Peyer's patch (tissue), 4 donors: ENCODE measurements around the gene BICD1. TPM values are rescaled to one million over a fixed set of nuclear protein-coding genes. Genes with fewer than 3 reads are reported as not detected.

Experiments
- DNase-seq, 3 donors: peaks; one replicate each; pipeline ENCODE4 v3.0.0-alpha.2; 2017 to 2019
- H3K27ac ChIP-seq, 4 donors: fragments of 200-600 bp; sonication (generic); one replicate each; pipeline ENCODE4 v1.5.1; 2016 to 2019
- H3K27me3 ChIP-seq, 2 donors: fragments of 200-600 bp; sonication (generic); one replicate each; pipeline ENCODE4 v1.5.1; 2019
- H3K36me3 ChIP-seq, 3 donors: fragments of 200-600 bp; sonication (generic); one replicate each; pipeline ENCODE4 v1.5.1; 2016 to 2019
- H3K4me1 ChIP-seq, 4 donors: fragments of 200-600 bp; sonication (generic); one replicate each; pipeline ENCODE4 v1.5.1; 2016 to 2019
- H3K4me3 ChIP-seq, 4 donors: fragments of 200-600 bp; sonication (generic); 1 replicate in 3 of 4; 2 replicates in 1 of 4; pipeline ENCODE4 v1.5.1; 2016 to 2019; ENCODE audit warnings: mild to moderate bottlenecking in 1 of 4
- H3K9me3 ChIP-seq, 4 donors: fragments of 200-600 bp; sonication (generic); one replicate each; pipeline ENCODE4 v1.5.1; 2016 to 2019; ENCODE audit warnings: mild to moderate bottlenecking in 1 of 4
- POLR2A ChIP-seq, 2 donors: fragments of 450-650 bp; IDR thresholded peaks; one replicate each; pipeline ENCODE4 v1.5.1; 2017; ENCODE audit warnings: antibody characterized with exemption in 2 of 2, mild to moderate bottlenecking in 2 of 2, moderate library complexity in 2 of 2
- total RNA-seq, 4 donors: library from RNA; depleted of rRNA; stranded (reverse); fragments of >200 nt; gene quantifications; one replicate each; pipeline ENCODE4 v1.1.0, GENCODE V29; 2016
- TF ChIP-seq, protein P1 (sequence below), 6 experiments: fragments of 450-650 bp in 4 of 6; fragments of 200-600 bp in 2 of 6; sonication (generic) in 1 of 6; IDR thresholded peaks; one replicate each; pipeline ENCODE4 v1.5.1; 2017 to 2019; ENCODE audit warnings: antibody characterized with exemption in 6 of 6, mild to moderate bottlenecking in 3 of 6, moderate library complexity in 1 of 6

BICD1 gene
- total RNA-seq, 4 donors from 2014 or later: 3.5 to 39.6 (median 10.5) TPM

DNA sequence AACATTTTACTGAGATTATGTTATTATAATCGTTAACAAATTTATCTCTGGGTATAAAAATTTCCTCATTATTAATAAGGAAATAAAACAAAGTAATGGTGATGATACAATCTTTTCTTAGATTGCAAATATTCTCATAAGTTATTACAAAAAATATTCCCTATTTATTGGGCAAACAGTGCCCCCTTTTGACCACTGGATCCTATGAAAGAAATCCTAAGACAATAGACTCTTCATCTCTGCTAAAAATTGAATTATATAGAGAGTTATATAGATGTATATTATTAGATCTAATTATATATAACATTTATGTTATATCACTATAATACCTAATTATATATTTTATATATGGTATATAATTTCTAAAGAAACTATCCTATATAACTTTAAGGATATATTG, 198.5 kb downstream of the BICD1 start:
- H3K4me1 ChIP-seq: no peaks in the 10 kb centered on the region
- H3K9me3 ChIP-seq: no peaks in the 10 kb centered on the region
- no peak overlapping the region for H3K27ac ChIP-seq
- H3K27me3 ChIP-seq: no peaks in the 10 kb centered on the region
- TF ChIP-seq, protein P1, sequence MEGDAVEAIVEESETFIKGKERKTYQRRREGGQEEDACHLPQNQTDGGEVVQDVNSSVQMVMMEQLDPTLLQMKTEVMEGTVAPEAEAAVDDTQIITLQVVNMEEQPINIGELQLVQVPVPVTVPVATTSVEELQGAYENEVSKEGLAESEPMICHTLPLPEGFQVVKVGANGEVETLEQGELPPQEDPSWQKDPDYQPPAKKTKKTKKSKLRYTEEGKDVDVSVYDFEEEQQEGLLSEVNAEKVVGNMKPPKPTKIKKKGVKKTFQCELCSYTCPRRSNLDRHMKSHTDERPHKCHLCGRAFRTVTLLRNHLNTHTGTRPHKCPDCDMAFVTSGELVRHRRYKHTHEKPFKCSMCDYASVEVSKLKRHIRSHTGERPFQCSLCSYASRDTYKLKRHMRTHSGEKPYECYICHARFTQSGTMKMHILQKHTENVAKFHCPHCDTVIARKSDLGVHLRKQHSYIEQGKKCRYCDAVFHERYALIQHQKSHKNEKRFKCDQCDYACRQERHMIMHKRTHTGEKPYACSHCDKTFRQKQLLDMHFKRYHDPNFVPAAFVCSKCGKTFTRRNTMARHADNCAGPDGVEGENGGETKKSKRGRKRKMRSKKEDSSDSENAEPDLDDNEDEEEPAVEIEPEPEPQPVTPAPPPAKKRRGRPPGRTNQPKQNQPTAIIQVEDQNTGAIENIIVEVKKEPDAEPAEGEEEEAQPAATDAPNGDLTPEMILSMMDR (IDR thresholded peaks at IDR 0.05): peak in 3 of 6 experiments; percentile 17 to 64 (median 27)
- TF ChIP-seq POLR2A (IDR thresholded peaks at IDR 0.05): no peak
- no peaks in the 10 kb centered on the region for H3K36me3 ChIP-seq
- H3K4me3 ChIP-seq: no peak overlapping the region
- DNase-seq: no peak

GRCh38 chr12:32307326-32307725, 200.7 kb downstream of the BICD1 start:
- no peaks in the 10 kb centered on the region for H3K36me3 ChIP-seq
- H3K9me3 ChIP-seq: no peaks in the 10 kb centered on the region
- no peak overlapping the region for H3K4me3 ChIP-seq
- no peak for DNase-seq
- peaks cover 0 to 8% (median 0%) of the 10 kb centered on the region in 4 donors for H3K4me1 ChIP-seq
- no peaks in the 10 kb centered on the region for H3K27me3 ChIP-seq
- H3K27ac ChIP-seq: no peak overlapping the region
- no peak for TF ChIP-seq POLR2A (IDR thresholded peaks at IDR 0.05)
- TF ChIP-seq, protein P1 (IDR thresholded peaks at IDR 0.05): no peak

- Histone ChIP-seq H3K4me1 (peaks cover 0 to 8% (median 0%) of the 10 kb centered on the region in 4 donors), H3K9me3 (no peaks in the 10 kb centered on the region), H3K27ac (no peak overlapping the region), H3K36me3 (no peaks in the 10 kb centered on the region), H3K27me3 (no peaks in the 10 kb centered on the region), H3K4me3 (no peak overlapping the region)
- DNase-seq: no peak
- TF ChIP-seq, protein P1 (IDR thresholded peaks at IDR 0.05): no peak
- no peak for TF ChIP-seq POLR2A (IDR thresholded peaks at IDR 0.05)
Observed at GRCh38 chr12:32309811-32310736, 203.4 kb downstream of the BICD1 start.

DNA sequence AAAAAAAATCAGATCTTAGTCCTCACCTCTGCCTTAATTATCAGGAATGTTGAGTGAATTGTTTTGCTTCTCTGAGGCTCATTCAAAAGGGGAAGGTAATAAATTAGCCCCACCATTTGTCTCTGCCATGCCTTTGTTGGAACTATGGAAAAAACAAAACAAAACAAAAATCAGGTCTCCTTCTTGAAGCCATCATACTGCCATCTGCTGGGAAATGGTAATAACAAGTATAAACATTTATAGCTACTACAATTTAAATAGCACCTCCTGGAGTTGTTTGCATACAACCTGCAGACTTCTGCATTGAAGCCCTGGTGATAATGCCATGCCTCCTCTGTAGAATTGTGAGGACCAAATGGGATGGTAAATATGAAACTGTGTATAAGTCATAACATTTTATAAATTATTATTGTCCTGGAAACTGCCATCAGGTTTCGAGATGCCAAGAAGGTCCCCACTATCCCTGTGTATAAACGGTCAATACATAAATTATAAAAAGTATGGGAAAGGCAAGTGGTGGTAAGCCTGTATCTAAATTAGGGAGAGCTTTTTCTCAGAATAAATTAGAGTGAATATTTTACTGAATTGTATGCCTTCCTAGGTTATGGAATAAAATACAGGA, 205.5 kb downstream of the BICD1 start:
- TF ChIP-seq, protein P1 (IDR thresholded peaks at IDR 0.05): peak; percentile 11 to 77 (median 63)
- no peak for TF ChIP-seq POLR2A (IDR thresholded peaks at IDR 0.05)
- no peaks in the 10 kb centered on the region for H3K36me3 ChIP-seq
- DNase-seq: no peak
- no peak overlapping the region for H3K4me3 ChIP-seq
- no peak overlapping the region for H3K27ac ChIP-seq
- H3K4me1 ChIP-seq: peaks cover 0 to 8% (median 0%) of the 10 kb centered on the region in 4 donors
- H3K9me3 ChIP-seq: no peaks in the 10 kb centered on the region
- no peaks in the 10 kb centered on the region for H3K27me3 ChIP-seq

DNA sequence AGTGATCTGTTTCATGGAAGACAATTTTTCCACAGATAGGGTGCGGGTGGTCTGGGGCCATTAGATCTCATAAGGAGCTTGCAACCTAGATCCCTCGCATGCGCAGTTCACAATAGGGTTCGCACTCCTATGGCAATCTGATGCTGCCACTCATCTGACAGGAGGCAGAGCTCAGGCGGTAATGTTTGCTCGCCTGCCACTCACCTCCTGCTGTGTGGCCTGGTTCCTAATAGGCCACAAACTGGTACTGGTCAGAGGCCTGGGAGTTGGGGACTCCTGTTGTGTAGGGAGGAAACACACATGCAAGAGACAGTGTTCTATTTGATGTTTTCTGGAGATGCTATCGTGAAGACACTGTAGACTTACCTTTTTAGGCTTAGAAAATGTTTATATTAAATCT, 215.7 kb downstream of the BICD1 start:
- Histone ChIP-seq H3K36me3 (no peaks in the 10 kb centered on the region), H3K27me3 (no peaks in the 10 kb centered on the region), H3K9me3 (no peaks in the 10 kb centered on the region), H3K4me1 (no peaks in the 10 kb centered on the region), H3K27ac (no peak overlapping the region), H3K4me3 (no peak overlapping the region)
- DNase-seq: no peak
- no peak for TF ChIP-seq POLR2A (IDR thresholded peaks at IDR 0.05)
- TF ChIP-seq, protein P1 (IDR thresholded peaks at IDR 0.05): no peak
